ENCODE data around the gene PALM2AKAP2. TPM values are rescaled to one million over a fixed set of nuclear protein-coding genes. Genes with fewer than 3 reads are reported as not detected.
"Not testable (repeated sequence)": the region's sequence is repeated elsewhere in the genome, so short reads cannot be mapped to it uniquely, and the experiment has no call there.

The PALM2AKAP2 gene
- total RNA-seq, 1 donor from 2014 or later: 120 TPM

DNA sequence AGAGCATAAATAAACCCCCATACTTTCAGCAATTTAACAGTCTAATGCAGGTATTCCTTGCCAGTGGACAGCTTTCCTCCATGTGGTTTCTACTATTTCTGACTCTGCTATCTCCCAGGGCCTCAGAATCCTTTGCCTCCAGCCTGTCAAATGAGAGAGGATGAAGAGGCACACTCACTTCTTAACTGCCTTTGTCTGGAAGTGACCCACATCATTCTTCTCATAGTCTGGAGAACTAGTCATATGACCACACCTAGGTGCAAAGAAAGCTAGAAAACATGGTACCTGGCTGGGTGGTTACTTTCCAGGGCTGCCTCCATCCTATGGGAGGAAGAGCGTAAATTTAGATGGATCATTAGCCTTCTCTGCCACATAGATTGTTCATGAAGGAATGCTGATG, 22.5 kb downstream of the PALM2AKAP2 start:
- no peak for DNase-seq (ENCODE audit: low spot score)

DNA sequence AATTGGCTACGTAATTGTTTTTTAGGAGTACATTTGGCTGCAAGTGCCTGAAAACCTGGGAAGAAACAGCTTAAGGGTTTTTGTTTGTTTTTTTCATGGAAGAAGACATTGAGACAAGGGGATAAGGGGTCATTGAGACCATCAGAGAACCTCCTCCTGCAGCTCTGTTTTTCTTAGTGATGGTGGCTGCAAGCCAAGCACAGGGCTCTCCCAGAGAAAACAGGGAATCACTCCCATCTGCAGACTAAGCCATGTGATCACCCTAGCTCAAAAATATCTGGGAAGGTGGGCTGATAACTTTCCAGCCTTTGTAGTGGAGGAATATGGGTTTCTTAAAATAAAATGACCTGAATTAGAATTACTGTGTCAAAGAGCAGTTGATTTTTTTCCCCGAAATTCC, 25.1 kb downstream of the PALM2AKAP2 start:
- no peak for DNase-seq (ENCODE audit: low spot score)

DNA sequence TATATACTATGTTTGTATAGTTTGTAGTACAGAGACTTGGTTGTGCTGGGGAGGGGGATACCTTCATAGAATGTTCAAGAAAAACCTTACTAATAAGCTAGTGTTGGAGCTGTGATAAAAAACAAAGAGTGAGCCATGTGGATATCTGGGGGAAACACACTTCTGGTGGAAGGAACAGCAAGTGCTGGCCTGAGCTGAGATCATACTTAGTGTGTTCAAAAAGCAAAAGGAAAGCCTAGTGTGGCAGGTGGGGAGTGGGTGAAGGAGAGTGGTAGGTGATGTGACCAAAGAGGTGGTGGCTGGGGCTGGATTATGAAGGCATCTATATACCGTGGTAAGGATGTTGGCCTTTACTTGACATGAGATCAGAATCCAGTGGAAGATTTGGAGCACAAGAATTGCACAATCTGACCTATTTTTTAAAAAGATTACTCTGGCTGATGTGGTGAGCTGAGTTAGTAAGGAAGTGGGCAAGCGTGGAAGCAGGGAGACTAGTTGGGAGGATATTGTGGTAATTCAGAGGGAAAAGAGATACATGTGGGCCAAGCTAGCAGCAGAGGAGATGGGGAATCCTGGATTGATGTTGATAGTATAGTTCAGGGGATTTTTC, 26.6 kb downstream of the PALM2AKAP2 start:
- no peak for DNase-seq (ENCODE audit: low spot score)

DNA sequence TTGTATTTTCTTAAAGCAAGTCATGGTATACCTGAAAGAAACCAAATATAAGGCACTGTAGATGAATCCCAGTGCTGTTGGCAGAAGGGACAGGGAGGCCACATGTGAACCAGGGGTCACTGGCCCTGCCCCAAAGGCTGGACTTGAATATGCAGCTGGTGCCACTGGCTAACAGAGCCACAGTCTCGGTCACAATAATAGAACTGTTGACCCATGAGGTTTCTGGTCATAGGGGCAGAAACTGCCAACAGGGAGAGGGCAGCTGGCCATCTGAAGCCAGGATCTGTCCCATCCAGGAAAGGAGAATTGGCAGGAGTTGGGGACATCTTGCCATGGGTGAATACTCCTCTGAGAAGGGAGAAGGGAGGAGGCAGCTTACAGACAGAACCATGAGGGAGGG, 31.9 kb downstream of the PALM2AKAP2 start:
- DNase-seq (ENCODE audit: low spot score): no peak

DNA sequence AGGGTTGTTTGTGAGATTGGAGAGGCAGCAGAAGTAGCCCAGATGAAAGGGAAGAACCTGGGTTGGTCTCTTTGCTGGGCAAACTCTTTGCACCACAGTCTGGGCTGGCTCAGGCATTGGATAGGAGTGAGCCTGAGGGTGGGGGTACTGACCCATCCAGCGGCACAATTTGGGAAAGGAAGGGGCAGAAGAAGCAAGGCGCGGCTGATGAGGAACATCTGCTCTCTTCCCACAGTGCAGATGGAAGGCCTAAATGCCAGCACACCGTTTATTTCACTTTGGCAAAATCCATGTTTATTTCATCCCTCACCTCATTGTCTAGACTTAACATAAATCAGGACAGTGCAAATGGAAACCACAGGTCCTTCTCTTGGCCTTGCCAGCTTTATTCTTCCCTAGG, 32.3 kb downstream of the PALM2AKAP2 start:
- DNase-seq (ENCODE audit: low spot score): no peak

DNA sequence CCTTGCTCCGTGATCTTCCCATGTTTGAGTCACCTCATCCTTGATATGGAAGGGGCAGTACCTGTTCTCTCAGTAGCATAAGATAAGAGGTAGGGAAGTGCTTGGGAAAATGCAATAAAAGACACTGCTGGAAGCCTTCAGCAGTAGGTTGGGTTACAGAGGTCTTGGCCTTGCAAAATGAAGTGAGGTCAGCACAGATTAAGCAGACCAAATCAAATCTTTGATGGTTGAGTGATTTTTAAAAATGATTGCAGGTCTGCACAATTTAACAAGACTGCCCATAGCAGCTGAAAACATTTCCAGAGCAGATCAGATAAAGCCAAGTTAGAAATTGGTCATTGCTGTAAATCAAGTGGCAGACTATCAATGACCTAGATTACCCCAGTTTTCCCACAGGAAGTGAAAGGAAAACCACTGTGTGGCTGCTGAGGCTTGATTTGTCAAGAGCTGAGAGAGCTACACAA, 32.9 kb downstream of the PALM2AKAP2 start:
- no peak for DNase-seq (ENCODE audit: low spot score)

DNA sequence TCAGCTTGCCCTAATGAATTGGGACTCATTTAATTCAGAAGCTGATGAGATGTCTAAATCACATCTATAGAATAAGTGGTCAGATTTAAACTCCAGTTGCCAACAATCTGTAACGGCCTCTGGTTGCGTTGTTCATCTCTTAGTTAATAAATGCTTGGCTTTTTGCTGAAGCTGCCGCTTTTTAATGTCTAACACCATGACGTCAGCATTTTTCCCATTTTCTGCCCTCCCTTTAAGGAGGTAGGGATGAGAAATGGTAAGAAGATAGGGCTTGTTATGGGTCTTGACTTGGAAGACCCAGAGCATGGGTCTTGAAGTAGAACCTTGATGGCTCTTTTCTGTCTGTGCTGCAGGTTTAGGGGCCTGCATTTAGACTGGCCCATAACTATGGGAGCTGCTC, 33.3 kb downstream of the PALM2AKAP2 start:
- no peak for DNase-seq (ENCODE audit: low spot score)

DNA sequence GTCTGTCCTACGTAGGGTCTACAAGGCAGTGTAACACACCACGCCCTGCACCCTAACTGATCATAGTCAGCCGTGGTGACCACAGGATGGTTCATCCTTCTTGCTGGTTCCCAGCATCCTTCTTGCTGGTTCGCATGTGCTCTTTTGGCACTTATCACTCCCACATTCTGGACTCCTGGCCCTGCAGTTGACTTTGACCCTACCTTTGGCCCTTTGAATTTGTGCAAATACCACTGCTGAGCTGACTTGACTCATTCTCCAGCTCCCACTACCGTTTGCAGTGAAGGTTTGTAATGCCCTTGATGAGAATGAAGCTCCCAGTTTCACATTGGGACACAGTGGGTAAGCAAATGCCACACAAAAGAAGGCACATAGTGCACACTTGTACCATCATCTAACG, 33.8 kb downstream of the PALM2AKAP2 start:
- DNase-seq (ENCODE audit: low spot score): no peak

DNA sequence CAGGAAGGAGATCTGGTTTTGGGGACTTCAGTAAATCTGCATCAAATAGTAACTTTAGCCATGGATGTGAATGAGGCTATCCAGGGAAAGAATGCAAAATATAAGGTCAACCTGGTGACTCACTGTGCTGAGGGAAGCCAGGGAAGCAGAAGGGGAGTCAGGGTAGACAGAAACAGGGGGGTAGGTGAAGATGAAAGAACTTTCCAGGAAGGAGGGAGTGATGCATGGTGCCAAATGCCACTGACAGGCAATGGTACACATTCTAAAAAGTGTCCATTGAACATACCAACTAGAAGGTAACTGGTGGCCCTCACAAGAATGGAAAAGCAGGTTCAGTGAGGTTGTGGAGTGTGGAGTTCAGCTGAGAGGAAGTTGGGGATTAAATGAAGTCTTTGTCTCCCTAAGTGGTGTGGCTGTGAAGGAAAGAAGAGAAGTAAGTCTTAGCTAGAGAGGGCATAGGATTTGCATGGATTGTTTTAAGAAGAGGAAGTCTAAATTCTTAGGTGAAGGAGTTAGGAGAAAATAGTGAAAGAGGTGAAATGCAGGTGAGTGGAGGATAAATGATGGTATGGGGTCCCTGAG, 35.5 kb downstream of the PALM2AKAP2 start:
- no peak for DNase-seq (ENCODE audit: low spot score)

DNA sequence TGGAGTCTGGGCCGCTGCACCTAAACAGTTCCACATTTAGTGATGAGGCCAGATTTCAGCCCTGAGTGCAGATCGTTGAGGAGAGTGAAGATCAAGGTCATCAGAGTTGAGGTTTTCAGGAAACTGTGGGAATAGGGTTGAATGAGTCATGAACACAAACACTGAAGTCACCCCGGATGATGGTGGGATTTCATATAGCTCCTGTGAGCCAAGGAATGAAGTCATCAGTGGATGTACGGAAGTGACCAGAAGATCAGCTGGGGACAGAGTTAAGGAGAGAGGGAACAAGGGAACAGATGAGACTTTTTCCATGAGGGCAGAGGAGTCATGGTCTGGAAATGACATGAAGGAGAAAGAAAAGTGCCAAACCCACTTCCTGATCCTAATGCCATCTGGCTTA, 36.5 kb downstream of the PALM2AKAP2 start:
- no peak for DNase-seq (ENCODE audit: low spot score)

DNA sequence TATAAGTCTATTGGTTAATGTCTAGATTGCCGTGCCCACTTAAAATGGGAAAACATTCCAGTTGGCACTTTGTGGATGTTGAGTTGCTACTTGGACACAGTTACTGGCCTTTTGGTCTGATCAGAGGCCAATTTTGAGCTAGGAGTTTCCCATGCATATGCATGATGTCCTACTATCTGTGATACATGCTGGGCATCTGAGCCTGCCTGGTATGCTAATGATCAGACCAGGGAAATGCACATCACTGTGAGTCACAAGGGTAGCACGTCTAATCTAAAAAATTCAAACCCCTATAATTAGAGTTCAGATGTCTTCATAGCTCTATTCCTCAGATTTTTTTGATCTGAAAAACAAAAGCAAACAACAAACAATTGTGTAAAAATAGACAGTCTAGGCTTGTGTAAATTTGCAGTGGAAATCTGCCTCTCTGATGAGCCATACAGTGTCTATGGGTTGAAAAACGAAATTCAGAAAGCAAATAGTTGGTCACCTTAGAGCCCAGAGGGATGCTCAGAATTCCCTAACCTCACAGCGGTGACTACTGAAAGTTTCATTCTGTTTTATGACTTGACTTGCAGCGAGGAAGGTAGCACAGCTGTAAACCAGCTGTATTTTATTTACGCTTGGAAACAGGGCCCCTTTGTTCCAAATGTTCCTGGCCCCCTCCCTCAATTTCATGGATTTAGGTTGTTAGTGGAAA, 37.3 kb downstream of the PALM2AKAP2 start:
- no peak for DNase-seq (ENCODE audit: low spot score)

DNA sequence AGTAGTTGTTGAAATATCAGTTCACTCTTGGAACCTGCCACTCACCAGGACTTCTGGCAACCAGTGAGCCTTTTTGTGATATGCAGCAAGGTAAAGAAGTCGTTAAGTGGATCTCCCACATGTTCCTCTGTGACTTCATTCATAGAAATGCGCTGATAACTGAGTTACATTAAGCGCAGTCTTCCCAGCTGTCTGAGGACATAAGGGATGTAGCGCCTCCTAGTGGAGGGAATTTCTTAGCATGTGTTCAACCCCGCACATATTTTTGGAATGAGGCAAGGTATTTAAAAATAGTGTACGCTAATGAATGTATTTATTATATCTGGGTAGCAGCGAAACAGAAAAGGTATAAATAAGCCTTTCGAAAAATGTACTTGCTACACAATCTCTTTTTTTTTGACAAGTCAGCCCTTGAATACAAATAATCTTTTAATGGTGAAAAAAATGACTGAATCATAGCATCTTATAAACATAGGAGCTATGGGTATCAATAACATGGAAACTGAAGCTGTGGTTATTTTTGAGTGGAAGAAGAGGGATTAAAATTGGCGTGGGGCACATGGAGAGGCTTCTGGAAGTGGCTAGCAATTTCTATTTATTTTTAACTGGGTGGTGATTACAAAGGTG, 38.0 kb downstream of the PALM2AKAP2 start:
- DNase-seq (ENCODE audit: low spot score): no peak

DNA sequence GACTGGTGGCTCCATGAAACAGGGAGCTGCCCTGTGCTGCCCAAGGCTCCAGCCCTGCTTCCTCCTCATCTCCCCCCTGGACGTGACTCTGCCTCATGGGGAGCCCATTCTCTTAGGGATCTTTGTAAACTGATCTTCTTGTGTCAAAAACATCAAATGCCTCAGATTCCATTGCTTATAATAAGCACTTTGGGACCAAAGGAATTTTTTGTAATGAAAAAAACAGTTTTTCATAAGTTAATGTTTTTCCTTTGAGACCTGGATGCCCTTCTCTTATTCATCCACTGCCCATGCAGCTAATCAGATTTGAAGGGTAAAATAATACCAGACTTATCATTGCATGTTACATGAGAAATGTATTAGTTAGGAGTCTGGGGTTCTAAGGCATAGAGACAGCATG, 41.7 kb downstream of the PALM2AKAP2 start:
- no peak for DNase-seq (ENCODE audit: low spot score)

DNA sequence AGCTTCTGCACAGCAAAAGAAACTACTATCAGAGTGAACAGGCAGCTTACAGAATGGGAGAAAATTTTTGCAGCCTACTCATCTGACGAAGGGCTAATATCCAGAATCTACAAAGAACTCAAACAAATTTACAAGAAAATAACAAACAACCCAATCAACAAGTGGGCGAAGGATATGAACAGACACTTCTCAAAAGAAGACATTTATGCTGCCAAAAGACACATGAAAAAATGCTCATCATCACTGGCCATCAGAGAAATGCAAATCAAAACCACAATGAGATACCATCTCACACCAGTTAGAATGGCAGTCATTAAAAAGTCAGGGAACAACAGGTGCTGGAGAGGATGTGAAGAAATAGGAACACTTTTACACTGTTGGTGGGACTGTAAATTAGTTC, 45.4 kb downstream of the PALM2AKAP2 start:
- not testable (repeated sequence) for DNase-seq (ENCODE audit: low spot score)

DNA sequence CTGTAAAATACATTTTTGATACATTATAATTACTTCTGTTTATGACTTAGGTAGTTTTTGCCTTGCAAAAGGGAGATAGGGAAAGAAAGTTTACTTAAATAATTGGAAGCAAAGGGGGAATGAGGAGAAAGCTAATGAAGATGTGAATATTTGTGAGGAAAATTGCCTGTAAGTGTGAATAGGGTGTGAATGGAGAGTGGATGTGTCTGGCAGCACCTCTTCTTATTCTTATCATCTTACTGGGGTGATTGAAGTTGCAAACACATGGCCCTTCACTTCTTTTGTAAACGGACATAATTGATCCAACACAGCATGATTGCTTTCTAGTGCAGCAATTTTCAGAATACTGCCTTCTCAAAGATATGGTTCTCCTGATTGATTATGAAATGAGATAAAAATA, 46.6 kb downstream of the PALM2AKAP2 start:
- DNase-seq (ENCODE audit: low spot score): no peak

DNA sequence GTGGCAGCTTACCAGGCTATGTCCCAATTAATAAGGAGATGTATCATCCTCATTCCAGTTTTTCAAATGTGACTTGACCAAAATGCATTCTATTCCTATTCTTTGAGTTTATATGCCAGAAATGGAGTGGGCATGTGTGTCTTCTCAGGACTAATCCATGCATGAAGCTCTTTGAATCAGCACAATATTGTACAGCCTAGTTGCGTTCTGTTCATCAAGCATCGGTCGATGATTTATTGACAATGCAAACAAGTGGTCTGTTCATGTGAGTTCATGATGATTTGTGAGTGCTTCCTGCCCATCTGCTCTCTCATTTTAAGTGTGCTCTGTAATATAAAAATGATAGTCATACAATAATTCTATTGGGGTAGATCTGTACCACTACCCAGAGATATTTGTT, 48.3 kb downstream of the PALM2AKAP2 start:
- no peak for DNase-seq (ENCODE audit: low spot score)

Data from mesenteric fat pad (tissue), 1 donor.